Measurements from ENCODE around the gene ZNF672.

- TF ChIP-seq, protein P1, sequence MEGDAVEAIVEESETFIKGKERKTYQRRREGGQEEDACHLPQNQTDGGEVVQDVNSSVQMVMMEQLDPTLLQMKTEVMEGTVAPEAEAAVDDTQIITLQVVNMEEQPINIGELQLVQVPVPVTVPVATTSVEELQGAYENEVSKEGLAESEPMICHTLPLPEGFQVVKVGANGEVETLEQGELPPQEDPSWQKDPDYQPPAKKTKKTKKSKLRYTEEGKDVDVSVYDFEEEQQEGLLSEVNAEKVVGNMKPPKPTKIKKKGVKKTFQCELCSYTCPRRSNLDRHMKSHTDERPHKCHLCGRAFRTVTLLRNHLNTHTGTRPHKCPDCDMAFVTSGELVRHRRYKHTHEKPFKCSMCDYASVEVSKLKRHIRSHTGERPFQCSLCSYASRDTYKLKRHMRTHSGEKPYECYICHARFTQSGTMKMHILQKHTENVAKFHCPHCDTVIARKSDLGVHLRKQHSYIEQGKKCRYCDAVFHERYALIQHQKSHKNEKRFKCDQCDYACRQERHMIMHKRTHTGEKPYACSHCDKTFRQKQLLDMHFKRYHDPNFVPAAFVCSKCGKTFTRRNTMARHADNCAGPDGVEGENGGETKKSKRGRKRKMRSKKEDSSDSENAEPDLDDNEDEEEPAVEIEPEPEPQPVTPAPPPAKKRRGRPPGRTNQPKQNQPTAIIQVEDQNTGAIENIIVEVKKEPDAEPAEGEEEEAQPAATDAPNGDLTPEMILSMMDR (IDR thresholded peaks at IDR 0.05): no peak
- TF ChIP-seq EP300 (IDR thresholded peaks at IDR 0.05): no peak
These were observed 12.5 kb upstream of the ZNF672 start for GRCh38 chr1:248825573-248825908.
